AG04449 (cell line): ENCODE results near the gene SHISA4.

Experiments
- CTCF ChIA-PET: fragments of 350-600 bp; formaldehyde crosslinking; extraction: SDS; loops from one replicate; lab custom pipeline; 2021; ENCODE audit warnings: antibody characterized with exemption; lab: Yijun Ruan, JAX
- POLR2A ChIA-PET: fragments of 400-600, 350-600 bp; formaldehyde crosslinking; extraction: SDS; loops from one replicate; lab custom pipeline; 2020; ENCODE audit warnings: antibody characterized with exemption, inconsistent platforms; lab: Yijun Ruan, JAX
- DNase-seq: peaks from one replicate; pipeline ENCODE4 v3.0.0-alpha.2; 2010; ENCODE audit warnings: low read depth, low spot score
- H3K4me3 ChIP-seq: 2 replicates; pipeline ENCODE4 v1.5.1; 2011; ENCODE audit warnings: low read depth, mild to moderate bottlenecking, control low read depth, low read length
- CTCF ChIP-seq: IDR thresholded peaks from one replicate; pipeline ENCODE4 v1.5.1; 2011; ENCODE audit warnings: mild to moderate bottlenecking, moderate library complexity, low read length, control low read depth, inconsistent platforms; ENCODE audit not compliant: insufficient read depth; ENCODE audit errors: missing control alignments

SHISA4 gene

DNA sequence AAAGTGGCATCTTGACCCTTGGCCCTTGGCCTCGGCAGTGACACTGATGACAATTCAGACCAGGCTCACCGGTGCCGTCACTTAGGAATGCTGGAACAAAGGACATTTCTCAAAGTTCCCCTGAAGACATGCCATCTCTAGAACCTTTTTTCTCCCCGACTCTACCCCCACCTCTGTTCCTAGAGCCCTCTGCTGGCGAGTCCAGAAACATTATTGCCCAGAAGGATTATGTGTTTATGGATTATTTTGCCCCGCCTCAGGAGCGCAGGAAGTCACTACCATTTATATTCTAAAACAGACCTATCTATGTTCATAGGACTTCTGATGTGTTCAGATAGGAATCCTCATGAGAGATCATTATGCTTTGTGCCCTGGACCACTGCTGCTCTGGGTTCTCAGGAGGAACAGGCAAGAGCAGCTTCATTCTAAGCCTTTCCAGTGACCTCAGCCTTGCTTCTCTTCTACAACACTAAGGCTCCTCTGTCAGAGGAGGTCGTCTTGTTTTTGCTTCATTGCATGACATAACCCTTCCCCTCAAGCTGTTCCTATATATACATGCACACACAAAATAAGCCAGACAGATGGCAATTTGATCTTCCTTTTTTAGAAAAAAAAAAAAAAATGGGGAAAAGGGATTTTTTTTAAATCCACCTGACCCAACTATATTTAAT lies 12.4 kb upstream of the SHISA4 start:
- H3K4me3 ChIP-seq = no peak overlapping the region
- DNase-seq = no peak
- ChIA-PET POLR2A (no interaction called here), CTCF (interaction anchor here (0.6 to 12.5 kb wide), 6 partner anchors 7 to 95 kb away, joined by 3 to 244 read pairs (median 10); no protein-coding TSS in a partner anchor)
- TF ChIP-seq CTCF = peak; percentile 29

GRCh38 chr1:201877877-201878401 lies 10.8 kb upstream of the SHISA4 start:
- TF ChIP-seq CTCF = peak; percentile 66
- no peak for DNase-seq
- CTCF ChIA-PET = interaction anchor here (0.7 to 12.5 kb wide), 30 partner anchors 8 to 318 kb away, joined by 3 to 244 read pairs (median 6); partner anchors contain the start of genes RNPEP and SHISA4
- POLR2A ChIA-PET = interaction anchor here (0.6 to 1.0 kb wide), 2 partner anchors 18 to 94 kb away, joined by 4 to 5 read pairs; no protein-coding TSS in a partner anchor
- H3K4me3 ChIP-seq = no peak overlapping the region

GRCh38 chr1:201880928-201881571 lies 7.6 kb upstream of the SHISA4 start:
- DNase-seq = no peak
- POLR2A ChIA-PET = no interaction called here

DNA sequence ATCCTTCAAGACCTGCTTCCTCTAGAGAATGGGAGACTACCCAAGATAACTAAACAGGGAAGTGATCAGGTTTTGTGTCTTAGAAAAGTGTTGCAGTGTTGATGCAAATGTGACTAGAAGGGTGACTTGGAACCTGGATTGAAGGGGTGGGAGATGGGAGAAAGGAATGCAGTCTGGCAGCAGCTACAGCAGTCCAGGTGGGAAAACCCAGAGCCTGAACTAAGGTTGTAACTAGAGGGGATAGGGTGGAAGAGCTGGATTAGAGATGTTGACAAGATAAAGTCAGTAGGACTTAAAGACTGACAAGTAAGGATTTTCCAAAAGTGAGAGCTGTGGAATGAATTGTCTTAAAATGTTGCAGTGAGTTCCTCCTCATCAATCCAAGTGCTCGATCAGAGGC lies 7.1 kb upstream of the SHISA4 start:
- no peak for TF ChIP-seq CTCF
- DNase-seq = no peak
- no peak overlapping the region for H3K4me3 ChIP-seq
- POLR2A ChIA-PET = no interaction called here
- CTCF ChIA-PET = interaction anchor here (1.3 to 12.5 kb wide), 9 partner anchors 12 to 119 kb away, joined by 3 to 244 read pairs (median 7); no protein-coding TSS in a partner anchor

More at GRCh38 chr1:201880928-201881571, 7.6 kb upstream of the SHISA4 start:
- CTCF ChIA-PET = interaction anchor here (0.7 to 12.5 kb wide), 13 partner anchors 12 to 238 kb away, joined by 3 to 244 read pairs (median 5); partner anchors contain the start of genes IPO9 and LMOD1
- TF ChIP-seq CTCF = no peak
- no peak overlapping the region for H3K4me3 ChIP-seq

DNA sequence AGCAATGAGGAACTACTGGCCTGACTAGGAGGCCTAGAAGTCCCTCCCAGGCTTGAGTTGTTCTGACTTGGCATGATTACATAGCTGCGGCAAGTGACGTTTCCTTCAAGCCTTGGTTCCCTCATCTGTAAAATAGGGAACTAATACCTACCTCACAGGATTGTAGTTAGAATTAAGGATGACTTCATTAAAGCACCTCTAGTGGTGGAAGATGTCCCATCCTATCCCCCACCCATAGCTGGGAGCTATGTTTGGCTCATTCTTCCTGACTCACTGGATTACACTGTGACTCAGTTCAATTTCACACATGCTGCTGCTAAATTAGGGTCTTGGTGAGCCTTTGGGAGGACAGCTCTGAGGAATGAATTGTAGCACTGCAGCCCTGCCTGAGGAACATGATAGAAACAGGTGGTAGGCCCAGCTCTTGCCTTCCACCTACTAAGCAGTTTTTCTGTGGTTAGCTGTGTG lies 6.0 kb upstream of the SHISA4 start:
- H3K4me3 ChIP-seq = no peak overlapping the region
- ChIA-PET CTCF (interaction anchor here (0.6 to 12.5 kb wide), 9 partner anchors 11 to 372 kb away, joined by 3 to 244 read pairs (median 5); partner anchors contain the start of gene IPO9), POLR2A (interaction anchor here (0.6 to 0.9 kb wide), 4 partner anchors 8 to 264 kb away, joined by 3 to 4 read pairs (median 3); no protein-coding TSS in a partner anchor)
- TF ChIP-seq CTCF = peak; percentile 29
- DNase-seq = peak; percentile 46
